ENCODE results near the gene CHMP3. TPM values are rescaled to one million over a fixed set of nuclear protein-coding genes. Genes with fewer than 3 reads are reported as not detected.

Gene CHMP3
- total RNA-seq, 4 donors from 2014 or later: 206 to 236 (median 211) TPM

GRCh38 chr2:86521922-86522321, 41.3 kb downstream of the CHMP3 start:
- TF ChIP-seq POLR2AphosphoS5 (IDR thresholded peaks at IDR 0.05) (no peak), EP300 (IDR thresholded peaks at IDR 0.05) (no peak), CTCF (IDR thresholded peaks at IDR 0.05) (no peak), POLR2A (IDR thresholded peaks at IDR 0.05) (no peak)
- no peak overlapping the region for H3K27ac ChIP-seq
- 69% methylated on average over 1 of the region's 1 CpG; no CpG with 5 or more reads in 1 of the 2 donors for WGBS, 2 donors (ENCODE audit: low coverage in 1 of 2)
- no peak for ATAC-seq
- H3K36me3 ChIP-seq: peaks cover 0 to 30% of the 10 kb centered on the region in 2 donors
- no peak overlapping the region for H3K4me3 ChIP-seq
- no peaks in the 10 kb centered on the region for H3K27me3 ChIP-seq
- H3K4me1 ChIP-seq: peaks cover 0 to 16% (median 0%) of the 10 kb centered on the region in 3 donors
- no peaks in the 10 kb centered on the region for H3K9me3 ChIP-seq

GRCh38 chr2:86520153-86520552, 43.1 kb downstream of the CHMP3 start:
- Histone ChIP-seq H3K27ac (peak overlapping the region in 1 of 4 donors; percentile 14), H3K4me3 (no peak overlapping the region), H3K36me3 (peaks cover 0 to 13% of the 10 kb centered on the region in 2 donors), H3K4me1 (peaks cover 0 to 21% (median 0%) of the 10 kb centered on the region in 3 donors), H3K9me3 (no peaks in the 10 kb centered on the region), H3K27me3 (no peaks in the 10 kb centered on the region)
- ATAC-seq: no peak
- TF ChIP-seq POLR2A (IDR thresholded peaks at IDR 0.05) (no peak), CTCF (IDR thresholded peaks at IDR 0.05) (peak in 1 of 4 experiments; percentile 6), EP300 (IDR thresholded peaks at IDR 0.05) (no peak), POLR2AphosphoS5 (IDR thresholded peaks at IDR 0.05) (no peak)
- WGBS, 2 donors (ENCODE audit: low coverage in 1 of 2): 100% methylated on average over 1 of the region's 1 CpG; no CpG with 5 or more reads in 1 of the 2 donors

GRCh38 chr2:86519349-86519748, 43.9 kb downstream of the CHMP3 start:
- Histone ChIP-seq H3K4me3 (no peak overlapping the region), H3K27ac (peak overlapping the region in 2 of 4 donors; percentile 8 to 14), H3K4me1 (peaks cover 0 to 27% (median 0%) of the 10 kb centered on the region in 3 donors), H3K9me3 (no peaks in the 10 kb centered on the region), H3K36me3 (peaks cover 0 to 7% of the 10 kb centered on the region in 2 donors), H3K27me3 (no peaks in the 10 kb centered on the region)
- TF ChIP-seq POLR2AphosphoS5 (IDR thresholded peaks at IDR 0.05) (no peak), EP300 (IDR thresholded peaks at IDR 0.05) (no peak), POLR2A (IDR thresholded peaks at IDR 0.05) (no peak), CTCF (IDR thresholded peaks at IDR 0.05) (no peak)
- ATAC-seq: no peak
- 90% methylated on average over 1 of the region's 1 CpG; no CpG with 5 or more reads in 1 of the 2 donors for WGBS, 2 donors (ENCODE audit: low coverage in 1 of 2)

GRCh38 chr2:86518481-86518880, 44.8 kb downstream of the CHMP3 start:
- Histone ChIP-seq H3K9me3 (no peaks in the 10 kb centered on the region), H3K27me3 (no peaks in the 10 kb centered on the region), H3K4me3 (no peak overlapping the region), H3K36me3 (peaks cover 0 to 7% of the 10 kb centered on the region in 2 donors), H3K27ac (peak overlapping the region in 1 of 4 donors; percentile 36), H3K4me1 (peaks cover 0 to 35% (median 0%) of the 10 kb centered on the region in 3 donors)
- peak; percentile 29 to 69 (median 50) for TF ChIP-seq CTCF (IDR thresholded peaks at IDR 0.05)
- TF ChIP-seq EP300 (IDR thresholded peaks at IDR 0.05): no peak
- no peak for ATAC-seq
- WGBS, 2 donors (ENCODE audit: low coverage in 1 of 2): 26 to 61% methylated on average over 2 to 3 of the region's 3 CpGs

- no peaks in the 10 kb centered on the region for H3K27me3 ChIP-seq
- H3K4me3 ChIP-seq: no peak overlapping the region
- peaks cover 0 to 14% of the 10 kb centered on the region in 2 donors for H3K36me3 ChIP-seq
- no peak for ATAC-seq
- no peak overlapping the region for H3K27ac ChIP-seq
- H3K9me3 ChIP-seq: no peaks in the 10 kb centered on the region
- WGBS, 2 donors (ENCODE audit: low coverage in 1 of 2): 86 to 88% methylated on average over 5 of the region's 5 CpGs
- H3K4me1 ChIP-seq: peaks cover 0 to 38% (median 0%) of the 10 kb centered on the region in 3 donors
- no peak for TF ChIP-seq EP300 (IDR thresholded peaks at IDR 0.05)
- TF ChIP-seq POLR2A (IDR thresholded peaks at IDR 0.05): no peak
Measured at GRCh38 chr2:86513948-86514660, 49.1 kb downstream of the CHMP3 start.

All from gastroesophageal sphincter (tissue), 4 donors.